GM19043 (cell line): ENCODE results near the gene RXRG.
"Not testable (repeated sequence)": the region's sequence is repeated elsewhere in the genome, so short reads cannot be mapped to it uniquely, and the experiment has no call there.

Experiments used
- ATAC-seq: cut with Tn5 transposase; IDR thresholded peaks from one replicate; pipeline ENCODE4 v1.9.1; 2021; ENCODE audit warnings: low read depth; ENCODE audit not compliant: unreplicated experiment

The RXRG gene

GRCh38 chr1:165444897-165445370 lies at the start of gene RXRG:
Gene RXRG (minus strand): TSS chr1:165445126. CDS start chr1:165444893, 233 bp downstream.
- ATAC-seq: no peak

- ATAC-seq: no peak
Observed at GRCh38 chr1:165492845-165493373, 48.0 kb upstream of the RXRG start.

- ATAC-seq: no peak
Observed at GRCh38 chr1:165490175-165490574, 45.2 kb upstream of the RXRG start.

- ATAC-seq: no peak
Observed at GRCh38 chr1:165487921-165488320, 43.0 kb upstream of the RXRG start.

GRCh38 chr1:165486663-165487062 lies 41.7 kb upstream of the RXRG start:
- no peak for ATAC-seq

- ATAC-seq: no peak
Observed at GRCh38 chr1:165485716-165486115, 40.8 kb upstream of the RXRG start.

GRCh38 chr1:165484532-165484931 lies 39.6 kb upstream of the RXRG start:
- ATAC-seq: no peak

GRCh38 chr1:165483412-165483811 lies 38.5 kb upstream of the RXRG start:
- no peak for ATAC-seq

- ATAC-seq: no peak
Observed at GRCh38 chr1:165481820-165482532, 37.0 kb upstream of the RXRG start.

- no peak for ATAC-seq
Observed at GRCh38 chr1:165476776-165477175, 31.9 kb upstream of the RXRG start.

- ATAC-seq: no peak
Observed at GRCh38 chr1:165474196-165474595, 29.3 kb upstream of the RXRG start.

- no peak for ATAC-seq
Observed at GRCh38 chr1:165473081-165473480, 28.2 kb upstream of the RXRG start.

- ATAC-seq: no peak
Observed at GRCh38 chr1:165468726-165469249, 23.9 kb upstream of the RXRG start.

GRCh38 chr1:165468253-165468652 lies 23.3 kb upstream of the RXRG start:
- ATAC-seq: no peak

GRCh38 chr1:165467706-165468105 lies 22.8 kb upstream of the RXRG start:
- ATAC-seq: no peak

- no peak for ATAC-seq
Observed at GRCh38 chr1:165463978-165464377, 19.1 kb upstream of the RXRG start.

GRCh38 chr1:165459683-165460082 lies 14.8 kb upstream of the RXRG start:
- ATAC-seq: not testable (repeated sequence)

- ATAC-seq: no peak
Observed at GRCh38 chr1:165456861-165457260, 11.9 kb upstream of the RXRG start.

GRCh38 chr1:165456114-165456513 lies 11.2 kb upstream of the RXRG start:
- ATAC-seq: no peak

GRCh38 chr1:165455111-165455510 lies 10.2 kb upstream of the RXRG start:
- no peak for ATAC-seq

- no peak for ATAC-seq
Observed at GRCh38 chr1:165454091-165454610, 9.2 kb upstream of the RXRG start.
